Panc1 (cell line): Measurements from ENCODE around the gene TMEM50B. TPM values are rescaled to one million over a fixed set of nuclear protein-coding genes. Genes with fewer than 3 reads are reported as not detected.
"Not testable (repeated sequence)": the region's sequence is repeated elsewhere in the genome, so short reads cannot be mapped to it uniquely, and the experiment has no call there.

Source experiments
- ATAC-seq: fragments of 200-7000 bp; cut with Tn5 transposase; 2 replicates; pipeline ENCODE4 v1.9.1; 2020; ENCODE audit warnings: mild to moderate bottlenecking, moderate library complexity
- BruUV-seq: library from RNA; stranded (reverse); fragments of 400-500 nt; replicated peaks from 2 replicates; lab custom pipeline; 2021; lab: Mats Ljungman, UMichigan
- CTCF ChIA-PET: fragments of 300-600 bp; sonication (Branson Sonifier 250); formaldehyde crosslinking; loops from one replicate; lab custom pipeline; 2022; ENCODE audit warnings: antibody characterized with exemption; lab: Charles Lee
- POLR2A ChIA-PET: fragments of 300-600 bp; sonication (Branson Sonifier 250); formaldehyde crosslinking; loops from one replicate; lab custom pipeline; 2022; ENCODE audit warnings: antibody characterized with exemption; lab: Charles Lee
- DNase-seq: peaks from one replicate; pipeline ENCODE4 v3.0.0-alpha.2; 2010; ENCODE audit warnings: low read depth, low spot score
- H3K27ac ChIP-seq: 2 replicates; pipeline ENCODE4 v1.5.1; 2011; ENCODE audit warnings: mild to moderate bottlenecking, low read length, inconsistent platforms
- H3K27me3 ChIP-seq: fragments of 200-500 bp; sonication (Bioruptor generic); 2 replicates; pipeline ENCODE4 v1.6.0; 2014; ENCODE audit warnings: low read length, inconsistent platforms; ENCODE audit not compliant: control insufficient read depth, insufficient read depth
- H3K36me3 ChIP-seq: fragments of 200-500 bp; sonication (Bioruptor generic); 2 replicates; pipeline ENCODE4 v1.5.1; 2014; ENCODE audit warnings: inconsistent platforms, mild to moderate bottlenecking, low read length, moderate library complexity; ENCODE audit not compliant: control insufficient read depth, insufficient read depth
- H3K4me1 ChIP-seq: 2 replicates; pipeline ENCODE4 v1.5.1; 2011; ENCODE audit warnings: inconsistent platforms, mild to moderate bottlenecking, low read length, moderate library complexity; ENCODE audit not compliant: control insufficient read depth, insufficient read depth
- H3K4me3 ChIP-seq, 2 experiments: 2 replicates each; pipeline ENCODE4 v1.5.1; 2011 to 2012; ENCODE audit warnings: low read depth in 2 of 2, low read length in 2 of 2, mild to moderate bottlenecking in 2 of 2, inconsistent platforms in 1 of 2, moderate library complexity in 1 of 2
- H3K9me3 ChIP-seq: fragments of 200-500 bp; sonication (Bioruptor generic); 2 replicates; pipeline ENCODE4 v1.5.1; 2014; ENCODE audit warnings: low read depth, mild to moderate bottlenecking, inconsistent platforms, low read length, moderate library complexity; ENCODE audit not compliant: control insufficient read depth, insufficient read depth
- CTCF ChIP-seq: fragments of 450-650 bp; IDR thresholded peaks from 2 replicates; pipeline ENCODE4 v1.5.1; 2017; ENCODE audit warnings: mild to moderate bottlenecking
- POLR2AphosphoS5 ChIP-seq: IDR thresholded peaks from 2 replicates; pipeline ENCODE4 v1.6.1; 2012; ENCODE audit warnings: mild to moderate bottlenecking, low read depth, low read length, moderate library complexity
- REST ChIP-seq, 2 experiments: IDR thresholded peaks; 2 replicates each; pipeline ENCODE4 v1.6.1; 2011 to 2012; ENCODE audit warnings: low read depth in 2 of 2, control low read depth in 1 of 2, low read length in 1 of 2, mild to moderate bottlenecking in 1 of 2, moderate library complexity in 1 of 2; ENCODE audit not compliant: insufficient read depth in 1 of 2
- SIN3A ChIP-seq: IDR thresholded peaks from 2 replicates; pipeline ENCODE4 v1.6.1; 2012; ENCODE audit warnings: low read depth, mild to moderate bottlenecking, low read length, moderate library complexity, borderline replicate concordance; ENCODE audit not compliant: insufficient read depth
- TCF7L2 ChIP-seq: IDR thresholded peaks from 2 replicates; pipeline ENCODE4 v1.6.1; 2011; ENCODE audit warnings: mild to moderate bottlenecking, low read depth, low read length, inconsistent platforms
- in situ Hi-C: cut with HindIII; loops from 2 replicates; pipeline ENCODE4 v1.10.0; 2016; ENCODE audit warnings: low sequenced_read_pairs, low pct_unique_long_range_greater_than_20kb
- intact Hi-C: fragments of 100-400 bp; cut with micrococcal nuclease; formaldehyde crosslinking; loops from one replicate; pipeline ENCODE4 v1.10.0; 2022; ENCODE audit not compliant: unreplicated experiment
- total RNA-seq: library from RNA; stranded (reverse); gene quantifications from one replicate; pipeline ENCODE4 v1.2.1, GENCODE V29; 2021; ENCODE audit not compliant: unreplicated experiment

TMEM50B gene
- total RNA-seq, 1 experiment from 2014 or later, result 18.5 TPM

GRCh38 chr21:33473344-33473743, 6.4 kb downstream of the TMEM50B start:
- ChIA-PET POLR2A (no interaction called here), CTCF (no interaction called here)
- intact Hi-C loops, result no loop called here
- ATAC-seq, result no peak
- Histone ChIP-seq H3K9me3 (no peaks in the 10 kb centered on the region), H3K4me3 (no peak overlapping the region), H3K27ac (no peak overlapping the region), H3K4me1 (no peaks in the 10 kb centered on the region; the same call in 1 of the 2 replicates), H3K27me3 (no peaks in the 10 kb centered on the region), H3K36me3 (no peaks in the 10 kb centered on the region)
- TF ChIP-seq POLR2AphosphoS5, result no peak
- TF ChIP-seq SIN3A, result no peak
- TF ChIP-seq CTCF, result no peak
- TF ChIP-seq TCF7L2, result no peak
- TF ChIP-seq REST (IDR thresholded peaks at IDR 0.05; ENCODE audit: insufficient read depth in 1 of 2, low read depth in 2 of 2, low read length in 1 of 2), result no peak
- no TSS peak for BruUV-seq
- in situ Hi-C loops, result no loop called here
- no peak for DNase-seq

GRCh38 chr21:33470701-33471100, 9.1 kb downstream of the TMEM50B start:
- no peak overlapping the region for H3K27ac ChIP-seq
- no peaks in the 10 kb centered on the region for H3K36me3 ChIP-seq
- BruUV-seq, result no TSS peak
- ChIA-PET CTCF (no interaction called here), POLR2A (no interaction called here)
- DNase-seq (no peak), ATAC-seq (no peak)
- no peaks in the 10 kb centered on the region for H3K4me1 ChIP-seq
- no peak overlapping the region for H3K4me3 ChIP-seq
- in situ Hi-C loops, result no loop called here
- intact Hi-C loops, result no loop called here
- no peaks in the 10 kb centered on the region for H3K27me3 ChIP-seq
- TF ChIP-seq CTCF, result no peak
- TF ChIP-seq TCF7L2, result no peak
- no peak for TF ChIP-seq REST (IDR thresholded peaks at IDR 0.05; ENCODE audit: insufficient read depth in 1 of 2, low read depth in 2 of 2, low read length in 1 of 2)
- TF ChIP-seq SIN3A, result no peak
- TF ChIP-seq POLR2AphosphoS5, result no peak
- H3K9me3 ChIP-seq, result no peaks in the 10 kb centered on the region

GRCh38 chr21:33469183-33469582, 10.6 kb downstream of the TMEM50B start:
- intact Hi-C loops, BruUV-seq, H3K36me3 ChIP-seq, ATAC-seq, in situ Hi-C loops, DNase-seq, H3K27me3 ChIP-seq, H3K27ac ChIP-seq, H3K4me1 ChIP-seq, CTCF ChIA-PET, POLR2A ChIA-PET, H3K4me3 ChIP-seq, H3K9me3 ChIP-seq: not testable (repeated sequence)
